ENCODE data around the gene AK8.

The AK8 gene

GRCh38 chr9:132750668-132751067, 127.4 kb downstream of the AK8 start:
- H3K79me2 ChIP-seq (ENCODE audit: insufficient read depth, low read length) = no peaks in the 10 kb centered on the region

DNA sequence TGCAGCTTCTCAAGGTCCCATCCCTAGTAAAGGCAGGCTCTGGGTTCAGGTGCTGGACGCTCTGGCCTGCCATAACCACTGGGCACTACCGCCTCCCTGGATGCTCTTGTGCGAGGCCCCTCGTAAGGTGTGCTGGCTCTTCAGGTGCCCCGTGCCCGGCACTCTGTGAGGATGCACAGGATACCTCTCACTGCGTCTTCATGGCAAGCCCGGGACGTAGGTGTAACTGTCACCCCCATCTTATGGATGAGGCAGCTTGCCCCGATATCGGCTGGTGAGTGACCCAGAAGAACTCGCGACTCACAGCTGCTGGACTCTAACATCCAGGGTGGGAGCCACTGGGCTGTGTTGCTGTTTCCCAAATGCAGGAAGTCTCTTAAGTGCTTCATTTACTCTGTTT, 128.8 kb downstream of the AK8 start:
- Histone ChIP-seq H2AFZ (ENCODE audit: low read length) (no peak overlapping the region), H3K4me3 (ENCODE audit: low read depth, low read length, poor library complexity, severe bottlenecking) (no peak overlapping the region), H3K79me2 (ENCODE audit: insufficient read depth, low read length) (no peaks in the 10 kb centered on the region), H3K9me3 (ENCODE audit: low read length) (no peaks in the 10 kb centered on the region), H3K9me2 (ENCODE audit: low read depth, low read length) (no peaks in the 10 kb centered on the region), H3K36me3 (ENCODE audit: insufficient read depth, low read length) (no peaks in the 10 kb centered on the region), H3K27me3 (ENCODE audit: insufficient read depth, low read length) (peaks cover 7% of the 10 kb centered on the region; the same call in 1 of the 2 replicates), H3K27ac (ENCODE audit: low read depth, low read length, poor library complexity, severe bottlenecking) (no peak overlapping the region), H3K4me2 (ENCODE audit: low read length) (no peak overlapping the region), H3K9ac (ENCODE audit: low read length) (no peak overlapping the region), H4K20me1 (ENCODE audit: insufficient read depth, low read length) (no peaks in the 10 kb centered on the region), H3K4me1 (ENCODE audit: insufficient read depth, low read length, severe bottlenecking) (no peaks in the 10 kb centered on the region), H3F3A (ENCODE audit: insufficient read depth, low read length) (no peaks in the 10 kb centered on the region)
- TF ChIP-seq EZH2 (IDR thresholded peaks at IDR 0.05; ENCODE audit: borderline replicate concordance, low read length) = no peak
- TF ChIP-seq, protein P1, sequence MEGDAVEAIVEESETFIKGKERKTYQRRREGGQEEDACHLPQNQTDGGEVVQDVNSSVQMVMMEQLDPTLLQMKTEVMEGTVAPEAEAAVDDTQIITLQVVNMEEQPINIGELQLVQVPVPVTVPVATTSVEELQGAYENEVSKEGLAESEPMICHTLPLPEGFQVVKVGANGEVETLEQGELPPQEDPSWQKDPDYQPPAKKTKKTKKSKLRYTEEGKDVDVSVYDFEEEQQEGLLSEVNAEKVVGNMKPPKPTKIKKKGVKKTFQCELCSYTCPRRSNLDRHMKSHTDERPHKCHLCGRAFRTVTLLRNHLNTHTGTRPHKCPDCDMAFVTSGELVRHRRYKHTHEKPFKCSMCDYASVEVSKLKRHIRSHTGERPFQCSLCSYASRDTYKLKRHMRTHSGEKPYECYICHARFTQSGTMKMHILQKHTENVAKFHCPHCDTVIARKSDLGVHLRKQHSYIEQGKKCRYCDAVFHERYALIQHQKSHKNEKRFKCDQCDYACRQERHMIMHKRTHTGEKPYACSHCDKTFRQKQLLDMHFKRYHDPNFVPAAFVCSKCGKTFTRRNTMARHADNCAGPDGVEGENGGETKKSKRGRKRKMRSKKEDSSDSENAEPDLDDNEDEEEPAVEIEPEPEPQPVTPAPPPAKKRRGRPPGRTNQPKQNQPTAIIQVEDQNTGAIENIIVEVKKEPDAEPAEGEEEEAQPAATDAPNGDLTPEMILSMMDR (IDR thresholded peaks at IDR 0.05; ENCODE audit: low read length) = no peak

More at GRCh38 chr9:132750668-132751067, 127.4 kb downstream of the AK8 start:
- no peak overlapping the region for H3K27ac ChIP-seq (ENCODE audit: low read depth, low read length, poor library complexity, severe bottlenecking)
- no peak overlapping the region for H3K4me2 ChIP-seq (ENCODE audit: low read length)
- H3K9ac ChIP-seq (ENCODE audit: low read length) = no peak overlapping the region
- no peaks in the 10 kb centered on the region for H3K4me1 ChIP-seq (ENCODE audit: insufficient read depth, low read length, severe bottlenecking)
- no peaks in the 10 kb centered on the region for H3K9me3 ChIP-seq (ENCODE audit: low read length)
- H3K4me3 ChIP-seq (ENCODE audit: low read depth, low read length, poor library complexity, severe bottlenecking) = no peak overlapping the region
- H3K36me3 ChIP-seq (ENCODE audit: insufficient read depth, low read length) = no peaks in the 10 kb centered on the region
- peaks cover 7% of the 10 kb centered on the region; the same call in 1 of the 2 replicates for H3K27me3 ChIP-seq (ENCODE audit: insufficient read depth, low read length)
- H4K20me1 ChIP-seq (ENCODE audit: insufficient read depth, low read length) = no peaks in the 10 kb centered on the region
- H2AFZ ChIP-seq (ENCODE audit: low read length) = no peak overlapping the region
- no peaks in the 10 kb centered on the region for H3K9me2 ChIP-seq (ENCODE audit: low read depth, low read length)
- no peak for TF ChIP-seq EZH2 (IDR thresholded peaks at IDR 0.05; ENCODE audit: borderline replicate concordance, low read length)
- TF ChIP-seq, protein P1 (IDR thresholded peaks at IDR 0.05; ENCODE audit: low read length) = no peak
- H3F3A ChIP-seq (ENCODE audit: insufficient read depth, low read length) = no peaks in the 10 kb centered on the region

GRCh38 chr9:132748450-132748849, 129.6 kb downstream of the AK8 start:
- Histone ChIP-seq H3K79me2 (ENCODE audit: insufficient read depth, low read length) (no peaks in the 10 kb centered on the region), H3K4me3 (ENCODE audit: low read depth, low read length, poor library complexity, severe bottlenecking) (no peak overlapping the region), H3K27me3 (ENCODE audit: insufficient read depth, low read length) (peaks cover 7% of the 10 kb centered on the region; the same call in 1 of the 2 replicates), H3K36me3 (ENCODE audit: insufficient read depth, low read length) (no peaks in the 10 kb centered on the region), H2AFZ (ENCODE audit: low read length) (no peak overlapping the region), H3K4me2 (ENCODE audit: low read length) (no peak overlapping the region), H4K20me1 (ENCODE audit: insufficient read depth, low read length) (no peaks in the 10 kb centered on the region), H3F3A (ENCODE audit: insufficient read depth, low read length) (no peaks in the 10 kb centered on the region), H3K9me3 (ENCODE audit: low read length) (no peaks in the 10 kb centered on the region), H3K9ac (ENCODE audit: low read length) (no peak overlapping the region), H3K27ac (ENCODE audit: low read depth, low read length, poor library complexity, severe bottlenecking) (no peak overlapping the region), H3K4me1 (ENCODE audit: insufficient read depth, low read length, severe bottlenecking) (no peaks in the 10 kb centered on the region), H3K9me2 (ENCODE audit: low read depth, low read length) (no peaks in the 10 kb centered on the region)
- TF ChIP-seq, protein P1 (IDR thresholded peaks at IDR 0.05; ENCODE audit: low read length) = no peak
- TF ChIP-seq EZH2 (IDR thresholded peaks at IDR 0.05; ENCODE audit: borderline replicate concordance, low read length) = no peak

Measured in OCI-LY1 (cell line).